Measurements from ENCODE around the gene B3GNT8. TPM values are rescaled to one million over a fixed set of nuclear protein-coding genes. Genes with fewer than 3 reads are reported as not detected.
A peak's percentile ranks its signal among the peaks of the same experiment; 100 is the strongest.

B3GNT8 gene
- total and polyA plus RNA-seq, 2 donors (not counting 1 experiment from before 2014, with no cell fraction given), result 0.27 TPM; not detected in 1

DNA sequence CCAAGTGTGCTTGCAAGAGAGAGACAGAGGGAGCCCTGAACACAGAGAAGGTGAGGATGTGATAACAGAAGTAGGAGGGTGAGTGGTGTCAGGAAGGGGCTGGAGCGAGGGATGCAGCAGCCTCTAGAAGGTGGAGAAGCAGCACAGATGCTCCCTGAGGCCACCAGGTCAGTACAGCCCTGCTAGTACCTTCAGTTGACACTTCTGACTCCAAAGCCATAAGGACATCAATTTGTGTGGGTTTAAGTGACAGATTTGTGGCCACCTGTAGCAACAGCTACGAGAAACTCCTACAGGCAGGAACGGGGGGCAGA is 22.6 kb upstream of the B3GNT8 start:
- peaks cover 4% of the 10 kb centered on the region for H3K27me3 Mint-ChIP-seq
- Histone ChIP-seq H3K4me1 (ENCODE audit: control insufficient read depth in 2 of 2, insufficient read depth in 2 of 2, low read length in 2 of 2) (peaks cover 12 to 22% of the 10 kb centered on the region in 2 donors), H3K9ac (ENCODE audit: low read length) (no peak overlapping the region), H3K27ac (ENCODE audit: low read length in 2 of 2) (no peak overlapping the region), H3K4me2 (replicated peaks; ENCODE audit: low read depth, low read length, poor library complexity, severe bottlenecking) (no peak overlapping the region), H3K4me3 (ENCODE audit: control extremely low read depth in 1 of 5, extremely low read depth in 1 of 5, insufficient read depth in 1 of 5, low read depth in 2 of 5, low read length in 4 of 5) (no peak overlapping the region), H3K79me2 (ENCODE audit: control insufficient read depth, insufficient read depth, low read length) (no peaks in the 10 kb centered on the region), H3K9me3 (ENCODE audit: control extremely low read depth in 1 of 3, control insufficient read depth in 2 of 3, insufficient read depth in 1 of 3, low read length in 2 of 3) (no peaks in the 10 kb centered on the region), H3K27me3 (replicated peaks in 1 of 4; ENCODE audit: control extremely low read depth in 1 of 4, control insufficient read depth in 3 of 4, insufficient read depth in 4 of 4, low read length in 3 of 4) (no peaks in the 10 kb centered on the region), H2AFZ (ENCODE audit: insufficient read depth, low read depth, low read length, poor library complexity, severe bottlenecking) (peak overlapping the region; percentile 74), H3K36me3 (replicated peaks in 1 of 2; ENCODE audit: control extremely low read depth in 1 of 2, control insufficient read depth in 1 of 2, extremely low read depth in 1 of 2, insufficient read depth in 2 of 2, low read length in 1 of 2) (no peaks in the 10 kb centered on the region), H4K20me1 (ENCODE audit: control insufficient read depth, insufficient read depth, low read length, poor library complexity, severe bottlenecking) (no peaks in the 10 kb centered on the region)
- no peak overlapping the region for H3K4me3 Mint-ChIP-seq
- 75% methylated on average over 1 of the region's 3 CpGs for WGBS (ENCODE audit: insufficient coverage)
- H3K27ac Mint-ChIP-seq, result no peak overlapping the region
- no peak for TF ChIP-seq EZH2 (IDR thresholded peaks at IDR 0.05; ENCODE audit: borderline replicate concordance, insufficient read depth, low read depth, low read length, poor library complexity, severe bottlenecking)
- TF ChIP-seq, protein P1, sequence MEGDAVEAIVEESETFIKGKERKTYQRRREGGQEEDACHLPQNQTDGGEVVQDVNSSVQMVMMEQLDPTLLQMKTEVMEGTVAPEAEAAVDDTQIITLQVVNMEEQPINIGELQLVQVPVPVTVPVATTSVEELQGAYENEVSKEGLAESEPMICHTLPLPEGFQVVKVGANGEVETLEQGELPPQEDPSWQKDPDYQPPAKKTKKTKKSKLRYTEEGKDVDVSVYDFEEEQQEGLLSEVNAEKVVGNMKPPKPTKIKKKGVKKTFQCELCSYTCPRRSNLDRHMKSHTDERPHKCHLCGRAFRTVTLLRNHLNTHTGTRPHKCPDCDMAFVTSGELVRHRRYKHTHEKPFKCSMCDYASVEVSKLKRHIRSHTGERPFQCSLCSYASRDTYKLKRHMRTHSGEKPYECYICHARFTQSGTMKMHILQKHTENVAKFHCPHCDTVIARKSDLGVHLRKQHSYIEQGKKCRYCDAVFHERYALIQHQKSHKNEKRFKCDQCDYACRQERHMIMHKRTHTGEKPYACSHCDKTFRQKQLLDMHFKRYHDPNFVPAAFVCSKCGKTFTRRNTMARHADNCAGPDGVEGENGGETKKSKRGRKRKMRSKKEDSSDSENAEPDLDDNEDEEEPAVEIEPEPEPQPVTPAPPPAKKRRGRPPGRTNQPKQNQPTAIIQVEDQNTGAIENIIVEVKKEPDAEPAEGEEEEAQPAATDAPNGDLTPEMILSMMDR (IDR thresholded peaks at IDR 0.05), result no peak
- POLR2A ChIA-PET, result interaction anchor here (0.7 kb wide), 1 partner anchor 56 kb away, joined by 3 read pairs; no protein-coding TSS in a partner anchor
- H3K4me1 Mint-ChIP-seq, result peaks cover 23% of the 10 kb centered on the region
- CTCF ChIA-PET, result interaction anchor here (0.7 to 10.9 kb wide), 26 partner anchors 7 to 246 kb away, joined by 3 to 442 read pairs (median 6); partner anchors contain the start of genes B3GNT8, B9D2, CEACAM21 and DMAC2
- H3K9me3 Mint-ChIP-seq (ENCODE audit: insufficient read depth), result no peaks in the 10 kb centered on the region
- DNase-seq, result no peak
- no peak for ATAC-seq (ENCODE audit: low read depth)
- intact Hi-C loops (cut with micrococcal nuclease), result loop anchor here (1.0 kb wide), 6 partner anchors 66 to 145 kb away; no protein-coding TSS in a partner anchor

DNA sequence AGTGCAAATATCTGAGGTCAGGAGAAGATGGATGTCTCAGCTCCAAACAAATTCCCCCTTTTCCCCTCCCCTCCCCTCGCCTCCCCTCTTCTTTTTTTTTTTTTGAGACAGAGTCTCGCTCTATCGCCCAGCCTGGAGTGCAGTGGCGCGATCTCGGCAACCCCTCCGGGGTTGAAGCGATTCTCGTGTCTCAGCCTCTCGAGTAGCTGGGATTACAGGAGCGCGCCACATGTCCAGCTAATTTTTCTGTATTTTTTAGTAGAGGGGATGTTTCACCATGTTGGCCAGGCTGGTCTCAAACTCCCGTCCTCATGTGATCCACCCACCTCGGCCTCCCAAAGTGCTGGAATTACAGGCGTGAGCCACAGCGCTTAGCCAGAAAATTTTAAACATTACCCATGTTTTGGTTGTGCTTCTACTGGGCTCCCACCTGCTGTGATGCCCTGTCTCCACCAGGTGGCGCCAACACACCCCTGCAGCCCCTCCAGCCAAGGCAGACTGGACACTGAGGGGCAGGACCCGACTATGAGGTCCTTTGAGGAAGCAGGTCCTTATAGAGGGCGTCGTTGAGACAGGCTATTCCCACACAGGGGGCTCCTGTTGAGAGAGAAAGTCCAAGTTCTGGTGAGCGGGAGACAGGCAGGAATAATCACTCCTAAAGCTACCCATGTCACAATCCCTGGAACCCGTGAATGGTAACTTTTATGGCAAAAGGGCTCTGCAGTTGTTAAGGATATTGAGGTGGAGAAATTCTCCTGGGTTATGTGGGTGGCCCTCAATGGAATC is 22.1 kb upstream of the B3GNT8 start:
- TF ChIP-seq EZH2 (IDR thresholded peaks at IDR 0.05; ENCODE audit: borderline replicate concordance, insufficient read depth, low read depth, low read length, poor library complexity, severe bottlenecking), result no peak
- TF ChIP-seq, protein P1 (IDR thresholded peaks at IDR 0.05), result peak; percentile 99

More for the DNA sequence above, 22.1 kb upstream of the B3GNT8 start:
- no peaks in the 10 kb centered on the region for H3K79me2 ChIP-seq (ENCODE audit: control insufficient read depth, insufficient read depth, low read length)
- ATAC-seq (ENCODE audit: low read depth), result peak; percentile 97
- peaks cover 5% of the 10 kb centered on the region for H3K27me3 Mint-ChIP-seq
- ChIA-PET CTCF (interaction anchor here (0.7 to 10.9 kb wide), 32 partner anchors 8 to 316 kb away, joined by 3 to 442 read pairs (median 5); partner anchors contain the start of genes B3GNT8, B9D2, CEACAM21 and DMAC2), POLR2A (interaction anchor here (0.6 to 1.0 kb wide), 3 partner anchors 114 to 136 kb away, joined by 4 to 7 read pairs (median 5); no protein-coding TSS in a partner anchor)
- H3K27me3 ChIP-seq (replicated peaks in 1 of 4; ENCODE audit: control extremely low read depth in 1 of 4, control insufficient read depth in 3 of 4, insufficient read depth in 4 of 4, low read length in 3 of 4), result peaks cover 0 to 1% (median 0%) of the 10 kb centered on the region in 4 experiments
- H4K20me1 ChIP-seq (ENCODE audit: control insufficient read depth, insufficient read depth, low read length, poor library complexity, severe bottlenecking), result no peaks in the 10 kb centered on the region
- H3K4me1 ChIP-seq (ENCODE audit: control insufficient read depth in 2 of 2, insufficient read depth in 2 of 2, low read length in 2 of 2), result peaks cover 12 to 20% of the 10 kb centered on the region in 2 donors
- peak overlapping the region; percentile 74 for H2AFZ ChIP-seq (ENCODE audit: insufficient read depth, low read depth, low read length, poor library complexity, severe bottlenecking)
- H3K4me3 ChIP-seq (ENCODE audit: control extremely low read depth in 1 of 5, extremely low read depth in 1 of 5, insufficient read depth in 1 of 5, low read depth in 2 of 5, low read length in 4 of 5), result peak overlapping the region in 3 of 5 experiments; percentile 31 to 48 (median 35)
- DNase-seq, result peak; percentile 82
- WGBS (ENCODE audit: insufficient coverage), result 3% methylated on average over 13 of the region's 22 CpGs
- intact Hi-C loops (cut with micrococcal nuclease), result loop anchor here (1.0 kb wide), 6 partner anchors 67 to 146 kb away; no protein-coding TSS in a partner anchor
- peak overlapping the region; percentile 44 for H3K27ac Mint-ChIP-seq
- peak overlapping the region; percentile 72 for H3K4me2 ChIP-seq (replicated peaks; ENCODE audit: low read depth, low read length, poor library complexity, severe bottlenecking)
- peak overlapping the region; percentile 53 for H3K9ac ChIP-seq (ENCODE audit: low read length)
- no peak overlapping the region for H3K27ac ChIP-seq (ENCODE audit: low read length in 2 of 2)
- no peaks in the 10 kb centered on the region for H3K9me3 ChIP-seq (ENCODE audit: control extremely low read depth in 1 of 3, control insufficient read depth in 2 of 3, insufficient read depth in 1 of 3, low read length in 2 of 3)
- peaks cover 20% of the 10 kb centered on the region for H3K4me1 Mint-ChIP-seq
- H3K9me3 Mint-ChIP-seq (ENCODE audit: insufficient read depth), result no peaks in the 10 kb centered on the region
- peak overlapping the region; percentile 74 for H3K4me3 Mint-ChIP-seq
- H3K36me3 ChIP-seq (replicated peaks in 1 of 2; ENCODE audit: control extremely low read depth in 1 of 2, control insufficient read depth in 1 of 2, extremely low read depth in 1 of 2, insufficient read depth in 2 of 2, low read length in 1 of 2), result no peaks in the 10 kb centered on the region
